Lung (tissue), 12 donors: ENCODE data around the gene TYMS. TPM values are rescaled to one million over a fixed set of nuclear protein-coding genes. Genes with fewer than 3 reads are reported as not detected.

ENCODE experiments used
- ATAC-seq: fragments of 200-7000 bp; cut with Tn5 transposase; one replicate; pipeline ENCODE4 v1.9.1; 2020; ENCODE audit warnings: moderate number of reproducible peaks; ENCODE audit not compliant: insufficient read depth, low FRiP score
- DNase-seq, 3 donors: peaks; one replicate each; pipeline ENCODE4 v3.0.0-alpha.2; 2013 to 2017
- H3K27ac ChIP-seq, 2 donors: one replicate each; pipeline ENCODE4 v1.5.1; 2013; ENCODE audit warnings: mild to moderate bottlenecking in 2 of 2, moderate library complexity in 2 of 2, control low read depth in 1 of 2, inconsistent platforms in 1 of 2, low read depth in 1 of 2, low read length in 1 of 2
- H3K27me3 ChIP-seq, 3 donors: one replicate each; pipeline ENCODE4 v1.5.1; 2013; ENCODE audit warnings: low read length in 2 of 3; ENCODE audit not compliant: control insufficient read depth in 3 of 3, insufficient read depth in 3 of 3
- H3K36me3 ChIP-seq, 4 donors: one replicate each; pipeline ENCODE4 v1.5.1; 2013; ENCODE audit warnings: low read length in 4 of 4, mild to moderate bottlenecking in 1 of 4, moderate library complexity in 1 of 4; ENCODE audit not compliant: control insufficient read depth in 4 of 4, insufficient read depth in 4 of 4
- H3K4me1 ChIP-seq, 5 donors: one replicate each; pipeline ENCODE4 v1.5.1; 2013; ENCODE audit warnings: low read length in 5 of 5, mild to moderate bottlenecking in 2 of 5, moderate library complexity in 1 of 5; ENCODE audit not compliant: control insufficient read depth in 5 of 5, insufficient read depth in 5 of 5
- H3K4me3 ChIP-seq: one replicate; pipeline ENCODE4 v1.5.1; 2013; ENCODE audit warnings: mild to moderate bottlenecking, control low read depth, moderate library complexity
- H3K9ac ChIP-seq, 2 donors: one replicate each; pipeline ENCODE4 v1.5.1; 2013; ENCODE audit warnings: low read length in 2 of 2, control low read depth in 1 of 2; ENCODE audit not compliant: insufficient read depth in 1 of 2
- H3K9me3 ChIP-seq, 4 donors: one replicate each; pipeline ENCODE4 v1.5.1; 2013; ENCODE audit warnings: low read length in 3 of 4, mild to moderate bottlenecking in 1 of 4, moderate library complexity in 1 of 4; ENCODE audit not compliant: control insufficient read depth in 4 of 4, insufficient read depth in 3 of 4
- CTCF ChIP-seq: IDR thresholded peaks from 2 replicates; pipeline ENCODE4 v1.5.1; 2012; ENCODE audit warnings: mild to moderate bottlenecking; ENCODE audit errors: control extremely low read depth, extremely low read depth
- WGBS, 2 donors: extraction: QIAGEN DNeasy Blood & Tissue Kit; methylation state at CpG; one replicate each; pipeline ENCODE4 v1.1.7; 2013; 5-methylcytosine and 5-hydroxymethylcytosine counted together
- polyA plus RNA-seq, 2 donors: library from polyadenylated mRNA; stranded (reverse); fragments of 200-250 nt; gene quantifications; one replicate each; pipeline ENCODE4 v1.2.1, GENCODE V29; 2013
- total RNA-seq, 2 donors: library from RNA; depleted of rRNA in 1 of 2; stranded (reverse); fragments of >200 nt in 1 of 2; gene quantifications; one replicate each; pipeline ENCODE4 v1.2.1, GENCODE V29; 2014 to 2021
- donor health status: control.
- donor health status: control.
- donor health status: Bipolar disorder and iron deficiency.
- donor health status: healthy.
- donor health status: DM: yes; HTN: yes; CAD: no.

The TYMS gene
- total and polyA plus RNA-seq, 4 donors = 5.8 to 23.4 (median 8.2) TPM

- Histone ChIP-seq H3K36me3 (no peaks in the 10 kb centered on the region), H3K27ac (no peak overlapping the region), H3K9me3 (no peaks in the 10 kb centered on the region), H3K9ac (no peak overlapping the region), H3K4me1 (peaks cover 0 to 54% (median 14%) of the 10 kb centered on the region in 5 donors), H3K4me3 (no peak overlapping the region), H3K27me3 (no peaks in the 10 kb centered on the region)
- TF ChIP-seq CTCF = peak; percentile 36
- ATAC-seq = no peak
- peak in 2 of 3 donors; percentile 76 to 79 for DNase-seq
- WGBS, 2 donors = 34 to 36% methylated on average over 4 of the region's 4 CpGs
Observed at GRCh38 chr18:616380-616995, 41.0 kb upstream of the TYMS start.

- Histone ChIP-seq H3K27ac (no peak overlapping the region), H3K27me3 (no peaks in the 10 kb centered on the region), H3K4me1 (peaks cover 0 to 53% (median 16%) of the 10 kb centered on the region in 5 donors), H3K4me3 (no peak overlapping the region), H3K36me3 (no peaks in the 10 kb centered on the region), H3K9me3 (no peaks in the 10 kb centered on the region), H3K9ac (no peak overlapping the region)
- DNase-seq (peak; percentile 14 to 65 (median 57)), ATAC-seq (no peak)
- WGBS, 2 donors = 73 to 81% methylated on average over 13 of the region's 13 CpGs
- TF ChIP-seq CTCF = no peak
Observed at GRCh38 chr18:617970-618504, 39.4 kb upstream of the TYMS start.

- DNase-seq (no peak), ATAC-seq (no peak)
- Histone ChIP-seq H3K27me3 (no peaks in the 10 kb centered on the region), H3K4me3 (no peak overlapping the region), H3K27ac (no peak overlapping the region), H3K9me3 (no peaks in the 10 kb centered on the region), H3K4me1 (peaks cover 0 to 53% (median 16%) of the 10 kb centered on the region in 5 donors), H3K9ac (no peak overlapping the region), H3K36me3 (no peaks in the 10 kb centered on the region)
- no peak for TF ChIP-seq CTCF
- whole genome bisulfite sequencing, 2 donors = 84 to 87% methylated on average over 5 of the region's 5 CpGs
Observed at GRCh38 chr18:618618-619017, 38.8 kb upstream of the TYMS start.
